ENCODE data around the gene PSPH. TPM values are rescaled to one million over a fixed set of nuclear protein-coding genes. Genes with fewer than 3 reads are reported as not detected.

PSPH gene
- total and polyA plus RNA-seq, 2 donors (not counting 1 experiment from before 2014, with no cell fraction given) = 14.4 to 74.3 TPM

GRCh38 chr7:55963584-55964168 lies 87.6 kb downstream of the PSPH start:
- H3K9me3 ChIP-seq (ENCODE audit: control insufficient read depth, insufficient read depth, low read depth, low read length) = no peaks in the 10 kb centered on the region
- H3K4me3 ChIP-seq (replicated peaks in 1 of 4; ENCODE audit: control extremely low read depth in 1 of 4, insufficient read depth in 1 of 4, low read depth in 3 of 4, low read length in 4 of 4) = peak overlapping the region; percentile 52 to 64 (median 57)
- no peak for TF ChIP-seq CTCF (conservative IDR thresholded peaks at IDR 0.05 in 1 of 2, IDR thresholded peaks at IDR 0.05 in 1 of 2; ENCODE audit: low read depth in 1 of 2, low read length in 2 of 2)
- no peak for TF ChIP-seq EZH2 (IDR thresholded peaks at IDR 0.05; ENCODE audit: low read length, missing control alignments)
- H4K20me1 ChIP-seq (ENCODE audit: control insufficient read depth, extremely low read depth, insufficient read depth, low read length) = no peaks in the 10 kb centered on the region
- no peak for DNase-seq (ENCODE audit: low read depth in 2 of 2)
- H3K4me1 ChIP-seq (ENCODE audit: control insufficient read depth, extremely low read depth, insufficient read depth, low read length) = peaks cover 5% of the 10 kb centered on the region
- peak overlapping the region; percentile 46 for H2AFZ ChIP-seq (ENCODE audit: low read length)
- H3K36me3 ChIP-seq (ENCODE audit: control insufficient read depth, insufficient read depth, low read length) = no peaks in the 10 kb centered on the region
- no peak overlapping the region for H3K27ac ChIP-seq (ENCODE audit: insufficient read depth, low read length)
- H3K79me2 ChIP-seq (ENCODE audit: control insufficient read depth, insufficient read depth, low read length) = peaks cover 2% of the 10 kb centered on the region
- peak overlapping the region; percentile 75 for H3K4me2 ChIP-seq (ENCODE audit: extremely low read depth, insufficient read depth, low read length)
- H3K27me3 ChIP-seq (ENCODE audit: control insufficient read depth, insufficient read depth, low read length) = no peaks in the 10 kb centered on the region
- H3K9ac ChIP-seq (ENCODE audit: insufficient read depth, low read length) = no peak overlapping the region

- H4K20me1 ChIP-seq (ENCODE audit: control insufficient read depth, extremely low read depth, insufficient read depth, low read length) = no peaks in the 10 kb centered on the region
- no peaks in the 10 kb centered on the region for H3K9me3 ChIP-seq (ENCODE audit: control insufficient read depth, insufficient read depth, low read depth, low read length)
- H3K4me1 ChIP-seq (ENCODE audit: control insufficient read depth, extremely low read depth, insufficient read depth, low read length) = peaks cover 5% of the 10 kb centered on the region
- H3K4me3 ChIP-seq (replicated peaks in 1 of 4; ENCODE audit: control extremely low read depth in 1 of 4, insufficient read depth in 1 of 4, low read depth in 3 of 4, low read length in 4 of 4) = no peak overlapping the region
- H3K27me3 ChIP-seq (ENCODE audit: control insufficient read depth, insufficient read depth, low read length) = no peaks in the 10 kb centered on the region
- H3K4me2 ChIP-seq (ENCODE audit: extremely low read depth, insufficient read depth, low read length) = no peak overlapping the region
- peaks cover 2% of the 10 kb centered on the region for H3K79me2 ChIP-seq (ENCODE audit: control insufficient read depth, insufficient read depth, low read length)
- TF ChIP-seq CTCF (conservative IDR thresholded peaks at IDR 0.05 in 1 of 2, IDR thresholded peaks at IDR 0.05 in 1 of 2; ENCODE audit: low read depth in 1 of 2, low read length in 2 of 2) (no peak), EZH2 (IDR thresholded peaks at IDR 0.05; ENCODE audit: low read length, missing control alignments) (no peak)
- DNase-seq (ENCODE audit: low read depth in 2 of 2) = no peak
- H2AFZ ChIP-seq (ENCODE audit: low read length) = no peak overlapping the region
- H3K36me3 ChIP-seq (ENCODE audit: control insufficient read depth, insufficient read depth, low read length) = no peaks in the 10 kb centered on the region
- H3K27ac ChIP-seq (ENCODE audit: insufficient read depth, low read length) = no peak overlapping the region
- H3K9ac ChIP-seq (ENCODE audit: insufficient read depth, low read length) = no peak overlapping the region
These were observed 89.2 kb downstream of the PSPH start for GRCh38 chr7:55962014-55962413.

Other genes starting within 250 kb of the PSPH start
- not detected in 2 replicates for gene SEPTIN14, start 188.7 kb downstream of the PSPH start, total RNA-seq
- not detected in 2 replicates for gene SEPTIN14, start 188.7 kb downstream of the PSPH start, polyA plus RNA-seq
- gene ZNF713, start 164.0 kb downstream of the PSPH start, total RNA-seq = 2.8 and 3.0 TPM in 2 replicates
- gene ZNF713, start 164.0 kb downstream of the PSPH start, polyA plus RNA-seq = 1.4 and 1.5 TPM in 2 replicates
- 17.5 and 20.8 TPM in 2 replicates for gene MRPS17, start 99.6 kb downstream of the PSPH start, total RNA-seq
- gene MRPS17, start 99.6 kb downstream of the PSPH start, polyA plus RNA-seq = 14.6 and 19.4 TPM in 2 replicates
- 32.4 and 42.4 TPM in 2 replicates for gene NIPSNAP2, start 86.9 kb downstream of the PSPH start, total RNA-seq
- 58.6 and 65.0 TPM in 2 replicates for gene NIPSNAP2, start 86.9 kb downstream of the PSPH start, polyA plus RNA-seq
- 158 and 168 TPM in 2 replicates for gene CCT6A, start 321 bp upstream of the PSPH start, total RNA-seq
- gene CCT6A, start 321 bp upstream of the PSPH start, polyA plus RNA-seq = 172 and 266 TPM in 2 replicates
- gene SUMF2, start 12.8 kb upstream of the PSPH start, total RNA-seq = 199 and 229 TPM in 2 replicates
- 118 and 163 TPM in 2 replicates for gene SUMF2, start 12.8 kb upstream of the PSPH start, polyA plus RNA-seq
- gene PHKG1, start 41.5 kb upstream of the PSPH start, total RNA-seq = 0.77 and 1.3 TPM in 2 replicates
- gene PHKG1, start 41.5 kb upstream of the PSPH start, polyA plus RNA-seq = 0.23 and 0.41 TPM in 2 replicates
- gene CHCHD2, start 55.0 kb upstream of the PSPH start, total RNA-seq = 224 and 338 TPM in 2 replicates
- gene CHCHD2, start 55.0 kb upstream of the PSPH start, polyA plus RNA-seq = 232 and 313 TPM in 2 replicates
- gene NUPR2, start 65.0 kb upstream of the PSPH start, total RNA-seq = not detected in 2 replicates
- gene NUPR2, start 65.0 kb upstream of the PSPH start, polyA plus RNA-seq = not detected in 2 replicates

Data from fibroblast of lung (primary cell).